HAP-1 (cell line): ENCODE data around the gene SAMHD1.
"Not testable (repeated sequence)": the region's sequence is repeated elsewhere in the genome, so short reads cannot be mapped to it uniquely, and the experiment has no call there.

Source experiments
- DNase-seq, 2 experiments: peaks; one replicate each; pipeline ENCODE4 v3.0.0-alpha.2; 2016 to 2020; ENCODE audit warnings: low spot score in 2 of 2
- H3K27me3 ChIP-seq: fragments of 250-450 bp; sonication (Bioruptor Pico); 2 replicates; pipeline ENCODE4 v1.5.1; 2020; ENCODE audit warnings: low read depth, mild to moderate bottlenecking, moderate library complexity
- H3K36me3 ChIP-seq: fragments of 250-450 bp; sonication (Bioruptor Pico); replicated peaks from 2 replicates; pipeline ENCODE4 v1.5.1; 2020; ENCODE audit warnings: mild to moderate bottlenecking
- H3K4me1 ChIP-seq: fragments of 250-450 bp; sonication (Bioruptor Pico); 2 replicates; pipeline ENCODE4 v1.5.1; 2020; ENCODE audit warnings: mild to moderate bottlenecking
- H3K4me3 ChIP-seq: fragments of 250-450 bp; sonication (Bioruptor Pico); 2 replicates; pipeline ENCODE4 v1.5.1; 2020; ENCODE audit warnings: mild to moderate bottlenecking, moderate library complexity
- H3K9me3 ChIP-seq: fragments of 250-450 bp; sonication (Bioruptor Pico); 2 replicates; pipeline ENCODE4 v1.5.1; 2020; ENCODE audit warnings: mild to moderate bottlenecking, moderate library complexity
- in situ Hi-C: fragments of 300-500 bp; cut with MboI; formaldehyde crosslinking; loops from 3 replicates; pipeline ENCODE4 v1.14.3; 2020; ENCODE audit warnings: low sequenced_read_pairs, inconsistent platforms, mixed read lengths

Gene SAMHD1

DNA sequence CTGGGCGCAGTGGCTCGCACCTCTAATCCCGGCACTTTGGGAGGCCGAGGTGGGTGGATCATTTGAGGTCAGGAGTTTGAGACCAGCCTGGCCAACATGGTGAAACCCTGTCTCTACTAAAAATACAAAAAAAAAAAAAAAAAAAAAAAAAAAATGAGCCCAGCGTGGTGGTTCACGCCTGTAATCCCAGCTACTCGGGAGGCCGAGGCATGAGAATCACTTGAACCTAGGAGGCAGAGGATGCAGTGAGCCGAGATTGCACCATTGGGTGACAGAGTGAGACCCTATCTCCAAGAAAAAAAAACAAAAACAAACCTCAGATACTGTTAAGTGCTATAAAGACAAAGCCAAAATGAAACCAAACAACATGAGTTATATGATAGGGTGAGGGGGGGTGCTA, 110.5 kb downstream of the SAMHD1 start:
- peaks cover 11% of the 10 kb centered on the region; the same call in 1 of the 2 replicates for H3K4me1 ChIP-seq
- H3K9me3 ChIP-seq, in situ Hi-C loops, H3K4me3 ChIP-seq, H3K27me3 ChIP-seq, DNase-seq: not testable (repeated sequence)
- H3K36me3 ChIP-seq, result peaks cover 17% of the 10 kb centered on the region
